Caco-2 (cell line): ENCODE data around the gene TBX5. TPM values are rescaled to one million over a fixed set of nuclear protein-coding genes. Genes with fewer than 3 reads are reported as not detected.

ENCODE experiments used
- BruUV-seq: library from RNA; stranded (reverse); fragments of 400-500 nt; replicated peaks from 2 replicates; lab custom pipeline; 2021; lab: Mats Ljungman, UMichigan
- CTCF ChIA-PET: fragments of 300-600 bp; sonication (Branson Sonifier 250); formaldehyde crosslinking; loops from one replicate; lab custom pipeline; 2022; ENCODE audit warnings: antibody characterized with exemption; lab: Charles Lee
- POLR2A ChIA-PET: fragments of 300-600 bp; sonication (Branson Sonifier 250); formaldehyde crosslinking; loops from one replicate; lab custom pipeline; 2022; ENCODE audit warnings: antibody characterized with exemption; lab: Charles Lee
- DNase-seq, 2 experiments: peaks; one replicate each; pipeline versions ENCODE4 v3.0.0 to v3.0.0-alpha.2; 2020 to 2022
- H3K27me3 ChIP-seq: replicated peaks from 2 replicates; pipeline ENCODE4 v1.6.0; 2011; ENCODE audit warnings: low read length; ENCODE audit not compliant: control insufficient read depth, insufficient read depth
- H3K36me3 ChIP-seq: 2 replicates; pipeline ENCODE4 v1.5.1; 2011; ENCODE audit warnings: low read length; ENCODE audit not compliant: control insufficient read depth, insufficient read depth
- H3K4me1 ChIP-seq: fragments of 250-450 bp; sonication (Bioruptor Pico); 2 replicates; pipeline ENCODE4 v1.5.1; 2020; ENCODE audit warnings: mild to moderate bottlenecking
- H3K4me3 ChIP-seq: 2 replicates; pipeline ENCODE4 v1.5.1; 2011; ENCODE audit warnings: low read depth, mild to moderate bottlenecking, control low read depth, low read length
- H3K9me3 ChIP-seq: fragments of 250-450 bp; sonication (Bioruptor Pico); 2 replicates; pipeline ENCODE4 v1.5.1; 2020; ENCODE audit warnings: mild to moderate bottlenecking, moderate library complexity
- H3K27ac Mint-ChIP-seq: one replicate; pipeline ENCODE4 v1.8.0; 2022; ENCODE audit warnings: mixed read lengths; ENCODE audit not compliant: unreplicated experiment
- H3K27me3 Mint-ChIP-seq: one replicate; pipeline ENCODE4 v1.8.0; 2022; ENCODE audit warnings: mixed read lengths; ENCODE audit not compliant: insufficient read depth, unreplicated experiment
- H3K36me3 Mint-ChIP-seq: one replicate; pipeline ENCODE4 v1.8.0; 2022; ENCODE audit warnings: mild to moderate bottlenecking, mixed read lengths; ENCODE audit not compliant: insufficient read depth, unreplicated experiment
- H3K4me1 Mint-ChIP-seq: one replicate; pipeline ENCODE4 v1.8.0; 2022; ENCODE audit warnings: low read depth, mixed read lengths; ENCODE audit not compliant: unreplicated experiment
- H3K4me3 Mint-ChIP-seq: one replicate; pipeline ENCODE4 v1.8.0; 2022; ENCODE audit warnings: mild to moderate bottlenecking, moderate library complexity, mixed read lengths; ENCODE audit not compliant: unreplicated experiment
- H3K9me3 Mint-ChIP-seq: one replicate; pipeline ENCODE4 v1.8.0; 2022; ENCODE audit warnings: mixed read lengths; ENCODE audit not compliant: unreplicated experiment
- CTCF ChIP-seq, 2 experiments: fragments of 200-600 bp in 1 of 2; IDR thresholded peaks; 1 replicate in 1 of 2; 2 replicates in 1 of 2; pipeline versions ENCODE4 v1.5.1 to v1.8.0; 2011 to 2022; ENCODE audit warnings: antibody characterized with exemption in 1 of 2, control low read depth in 1 of 2, inconsistent platforms in 1 of 2, low read depth in 1 of 2, low read length in 1 of 2, mild to moderate bottlenecking in 1 of 2, moderate library complexity in 1 of 2; ENCODE audit not compliant: insufficient read depth in 1 of 2, severe bottlenecking in 1 of 2, unreplicated experiment in 1 of 2
- intact Hi-C: fragments of 100-400 bp; cut with micrococcal nuclease; formaldehyde crosslinking; loops from one replicate; pipeline ENCODE4 v1.10.0; 2022; ENCODE audit not compliant: unreplicated experiment
- total RNA-seq: library from RNA; stranded (reverse); gene quantifications from 2 replicates; pipeline ENCODE4 v1.2.3, GENCODE V29; 2022

The TBX5 gene
- total RNA-seq, 1 experiment from 2014 or later, result not detected

GRCh38 chr12:114347861-114348260, 58.1 kb downstream of the TBX5 start:
- Mint-ChIP-seq H3K4me3 (no peak overlapping the region), H3K9me3 (no peaks in the 10 kb centered on the region), H3K27ac (no peak overlapping the region), H3K36me3 (no peaks in the 10 kb centered on the region), H3K4me1 (no peaks in the 10 kb centered on the region), H3K27me3 (peaks cover 7% of the 10 kb centered on the region)
- no peak for DNase-seq
- ChIA-PET POLR2A (no interaction called here), CTCF (no interaction called here)
- no TSS peak for BruUV-seq
- Histone ChIP-seq H3K9me3 (no peaks in the 10 kb centered on the region), H3K27me3 (no peaks in the 10 kb centered on the region), H3K4me3 (no peak overlapping the region), H3K36me3 (no peaks in the 10 kb centered on the region), H3K4me1 (no peaks in the 10 kb centered on the region)
- intact Hi-C loops, result no loop called here
- TF ChIP-seq CTCF (IDR thresholded peaks at IDR 0.05; ENCODE audit: insufficient read depth in 1 of 2, low read depth in 1 of 2, low read length in 1 of 2, severe bottlenecking in 1 of 2, unreplicated experiment in 1 of 2), result no peak

- Histone ChIP-seq H3K4me1 (no peaks in the 10 kb centered on the region), H3K27me3 (no peaks in the 10 kb centered on the region; the same call in 1 of the 2 replicates), H3K36me3 (no peaks in the 10 kb centered on the region), H3K9me3 (no peaks in the 10 kb centered on the region), H3K4me3 (no peak overlapping the region)
- H3K27me3 Mint-ChIP-seq, result peaks cover 6% of the 10 kb centered on the region
- CTCF ChIA-PET, result no interaction called here
- H3K9me3 Mint-ChIP-seq, result no peaks in the 10 kb centered on the region
- intact Hi-C loops, result no loop called here
- no peak for DNase-seq
- POLR2A ChIA-PET, result no interaction called here
- no peak for TF ChIP-seq CTCF (IDR thresholded peaks at IDR 0.05; ENCODE audit: insufficient read depth in 1 of 2, low read depth in 1 of 2, low read length in 1 of 2, severe bottlenecking in 1 of 2, unreplicated experiment in 1 of 2)
- no peaks in the 10 kb centered on the region for H3K36me3 Mint-ChIP-seq
- H3K4me3 Mint-ChIP-seq, result no peak overlapping the region
- H3K4me1 Mint-ChIP-seq, result no peaks in the 10 kb centered on the region
- no TSS peak for BruUV-seq
- no peak overlapping the region for H3K27ac Mint-ChIP-seq
Observed at GRCh38 chr12:114344831-114345230, 61.1 kb downstream of the TBX5 start.

DNA sequence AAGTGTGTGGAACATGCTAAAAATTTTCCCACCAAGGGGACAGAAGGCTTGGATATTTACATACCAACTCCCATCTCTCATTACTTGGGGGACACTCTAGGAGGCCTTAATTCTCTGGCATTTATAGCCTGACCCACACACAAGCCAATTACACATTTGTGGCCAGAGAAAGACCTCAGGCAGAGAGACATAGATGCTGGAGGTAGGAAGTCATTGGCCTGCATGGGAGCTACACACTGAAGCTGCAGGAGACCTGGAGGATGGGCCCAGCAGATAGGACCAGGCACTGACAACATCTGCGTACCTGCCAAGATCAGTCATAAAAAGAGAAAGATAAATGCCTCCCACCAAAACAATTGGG, 61.7 kb downstream of the TBX5 start:
- H3K4me1 ChIP-seq, result no peaks in the 10 kb centered on the region
- no peak overlapping the region for H3K4me3 ChIP-seq
- H3K27ac Mint-ChIP-seq, result no peak overlapping the region
- ChIA-PET CTCF (no interaction called here), POLR2A (no interaction called here)
- no peaks in the 10 kb centered on the region for H3K36me3 ChIP-seq
- no peaks in the 10 kb centered on the region for H3K9me3 Mint-ChIP-seq
- H3K9me3 ChIP-seq, result no peaks in the 10 kb centered on the region
- H3K36me3 Mint-ChIP-seq, result no peaks in the 10 kb centered on the region
- H3K4me3 Mint-ChIP-seq, result no peak overlapping the region
- H3K27me3 ChIP-seq, result no peaks in the 10 kb centered on the region; the same call in 1 of the 2 replicates
- intact Hi-C loops, result no loop called here
- no peak for DNase-seq
- no peak for TF ChIP-seq CTCF (IDR thresholded peaks at IDR 0.05; ENCODE audit: insufficient read depth in 1 of 2, low read depth in 1 of 2, low read length in 1 of 2, severe bottlenecking in 1 of 2, unreplicated experiment in 1 of 2)
- no peaks in the 10 kb centered on the region for H3K4me1 Mint-ChIP-seq
- BruUV-seq, result no TSS peak
- peaks cover 6% of the 10 kb centered on the region for H3K27me3 Mint-ChIP-seq
